GM21786 (cell line): Measurements from ENCODE around the gene TNFRSF4.

Source experiments
- ATAC-seq: cut with Tn5 transposase; IDR thresholded peaks from one replicate; pipeline ENCODE4 v1.9.1; 2021; ENCODE audit not compliant: unreplicated experiment

TNFRSF4 gene

GRCh38 chr1:1245817-1246576 is 32.0 kb upstream of the TNFRSF4 start:
- ATAC-seq = no peak

GRCh38 chr1:1245178-1245816 is 31.3 kb upstream of the TNFRSF4 start:
- ATAC-seq = no peak

GRCh38 chr1:1244192-1244811 is 30.3 kb upstream of the TNFRSF4 start:
- ATAC-seq = no peak

GRCh38 chr1:1243807-1244191 is 29.8 kb upstream of the TNFRSF4 start:
- no peak for ATAC-seq

- no peak for ATAC-seq
Observed at GRCh38 chr1:1243266-1243660, 29.3 kb upstream of the TNFRSF4 start.

- no peak for ATAC-seq
Observed at GRCh38 chr1:1242461-1243265, 28.7 kb upstream of the TNFRSF4 start.

GRCh38 chr1:1241588-1242219 is 27.8 kb upstream of the TNFRSF4 start:
- ATAC-seq = no peak

GRCh38 chr1:1240822-1241587 is 27.1 kb upstream of the TNFRSF4 start:
- no peak for ATAC-seq

- no peak for ATAC-seq
Observed at GRCh38 chr1:1240348-1240732, 26.4 kb upstream of the TNFRSF4 start.

- no peak for ATAC-seq
Observed at GRCh38 chr1:1239614-1240347, 25.8 kb upstream of the TNFRSF4 start.

- ATAC-seq = no peak
Observed at GRCh38 chr1:1239227-1239613, 25.3 kb upstream of the TNFRSF4 start.

GRCh38 chr1:1238702-1239178 is 24.8 kb upstream of the TNFRSF4 start:
- ATAC-seq = no peak

- ATAC-seq = no peak
Observed at GRCh38 chr1:1237874-1238701, 24.1 kb upstream of the TNFRSF4 start.

GRCh38 chr1:1236945-1237873 is 23.3 kb upstream of the TNFRSF4 start:
- ATAC-seq = no peak

- ATAC-seq = no peak
Observed at GRCh38 chr1:1236176-1236763, 22.3 kb upstream of the TNFRSF4 start.

- ATAC-seq = no peak
Observed at GRCh38 chr1:1235016-1235744, 21.2 kb upstream of the TNFRSF4 start.
